ENCODE data around the gene CYLD.
A peak's percentile ranks its signal among the peaks of the same experiment; 100 is the strongest.

CYLD gene

GRCh38 chr16:50740736-50741135, 1.1 kb upstream of the CYLD start:
- DNase-seq (ENCODE audit: low read depth) = no peak

GRCh38 chr16:50741225-50741780, 583 bp upstream of the CYLD start:
- DNase-seq (ENCODE audit: low read depth) = no peak

- peak; percentile 29 for DNase-seq (ENCODE audit: low read depth)
Measured at GRCh38 chr16:50742576-50743200, 802 bp downstream of the CYLD start.

GRCh38 chr16:50743581-50744225, 1.8 kb downstream of the CYLD start:
- no peak for DNase-seq (ENCODE audit: low read depth)

- no peak for DNase-seq (ENCODE audit: low read depth)
Measured at GRCh38 chr16:50744881-50745280, 3.0 kb downstream of the CYLD start.

- DNase-seq (ENCODE audit: low read depth) = no peak
Measured at GRCh38 chr16:50745940-50746339, 4.1 kb downstream of the CYLD start.

- no peak for DNase-seq (ENCODE audit: low read depth)
Measured at GRCh38 chr16:50747207-50747956, 5.5 kb downstream of the CYLD start.

- DNase-seq (ENCODE audit: low read depth) = no peak
Measured at GRCh38 chr16:50751528-50751927, 9.6 kb downstream of the CYLD start.

GRCh38 chr16:50752471-50753235, 10.8 kb downstream of the CYLD start:
- no peak for DNase-seq (ENCODE audit: low read depth)

- no peak for DNase-seq (ENCODE audit: low read depth)
Measured at GRCh38 chr16:50756473-50756872, 14.6 kb downstream of the CYLD start.

- DNase-seq (ENCODE audit: low read depth) = no peak
Measured at GRCh38 chr16:50761267-50761666, 19.4 kb downstream of the CYLD start.

GRCh38 chr16:50762241-50762640, 20.4 kb downstream of the CYLD start:
- DNase-seq (ENCODE audit: low read depth) = no peak

GRCh38 chr16:50763211-50763610, 21.3 kb downstream of the CYLD start:
- no peak for DNase-seq (ENCODE audit: low read depth)

GRCh38 chr16:50765260-50765659, 23.4 kb downstream of the CYLD start:
- DNase-seq (ENCODE audit: low read depth) = no peak

GRCh38 chr16:50765861-50766260, 24.0 kb downstream of the CYLD start:
- no peak for DNase-seq (ENCODE audit: low read depth)

- DNase-seq (ENCODE audit: low read depth) = no peak
Measured at GRCh38 chr16:50767197-50767596, 25.3 kb downstream of the CYLD start.

- no peak for DNase-seq (ENCODE audit: low read depth)
Measured at GRCh38 chr16:50771366-50771765, 29.5 kb downstream of the CYLD start.

- no peak for DNase-seq (ENCODE audit: low read depth)
Measured at GRCh38 chr16:50774405-50774804, 32.5 kb downstream of the CYLD start.

- no peak for DNase-seq (ENCODE audit: low read depth)
Measured at GRCh38 chr16:50774960-50775359, 33.1 kb downstream of the CYLD start.

GRCh38 chr16:50776037-50776436, 34.2 kb downstream of the CYLD start:
- DNase-seq (ENCODE audit: low read depth) = no peak

GRCh38 chr16:50778284-50779163, 36.6 kb downstream of the CYLD start:
- DNase-seq (ENCODE audit: low read depth) = no peak

Measured in activated gamma-delta T cell treated with anti-CD3 and anti-CD28 coated beads, Interleukin-2, amount 50 U/mL, for 16 hours (primary cell).